Measurements from ENCODE around the gene MAP7. TPM values are rescaled to one million over a fixed set of nuclear protein-coding genes. Genes with fewer than 3 reads are reported as not detected.
"Not testable (repeated sequence)": the region's sequence is repeated elsewhere in the genome, so short reads cannot be mapped to it uniquely, and the experiment has no call there.

MAP7 gene
- total and polyA plus RNA-seq, 7 donors = 1.2 to 33.5 (median 3.3) TPM

DNA sequence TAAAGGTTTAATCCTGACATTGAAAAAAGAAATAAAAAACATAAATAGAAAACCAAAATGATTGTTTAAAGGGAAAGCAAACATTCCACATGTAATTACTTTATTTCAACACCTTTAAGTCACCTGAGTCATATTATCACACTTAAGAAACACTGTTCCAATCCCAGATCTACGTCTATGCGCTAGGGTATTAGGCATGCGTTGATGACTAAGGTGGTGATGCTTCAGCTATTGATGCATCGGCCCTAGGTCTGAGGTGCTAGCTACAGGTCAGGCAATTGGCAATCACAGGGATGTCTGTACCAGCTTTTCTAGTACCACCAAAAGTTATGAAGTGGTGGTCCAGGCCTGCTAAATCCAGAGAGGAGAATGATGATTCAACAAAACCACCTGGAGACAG, 162.9 kb downstream of the MAP7 start:
- intact Hi-C loops (cut with DNase I) = no loop called here
- 90 to 94% methylated on average over 4 of the region's 4 CpGs for WGBS, 2 donors

GRCh38 chr6:136383268-136383937, 166.8 kb downstream of the MAP7 start:
- DNase-seq = no peak
- 83 to 85% methylated on average over 9 of the region's 9 CpGs for WGBS, 2 donors
- H3K9me3 ChIP-seq = no peaks in the 10 kb centered on the region

More for the DNA sequence above, 162.9 kb downstream of the MAP7 start:
- Histone ChIP-seq H3K36me3 (no peaks in the 10 kb centered on the region), H3K27ac (no peak overlapping the region), H3K4me3 (no peak overlapping the region), H3K4me1 (no peaks in the 10 kb centered on the region), H3K27me3 (no peaks in the 10 kb centered on the region), H3K9me3 (no peaks in the 10 kb centered on the region)
- TF ChIP-seq EP300 (IDR thresholded peaks at IDR 0.05) (no peak), POLR2A (IDR thresholded peaks at IDR 0.05) (no peak), POLR2AphosphoS5 (IDR thresholded peaks at IDR 0.05) (no peak)
- TF ChIP-seq, protein P1, sequence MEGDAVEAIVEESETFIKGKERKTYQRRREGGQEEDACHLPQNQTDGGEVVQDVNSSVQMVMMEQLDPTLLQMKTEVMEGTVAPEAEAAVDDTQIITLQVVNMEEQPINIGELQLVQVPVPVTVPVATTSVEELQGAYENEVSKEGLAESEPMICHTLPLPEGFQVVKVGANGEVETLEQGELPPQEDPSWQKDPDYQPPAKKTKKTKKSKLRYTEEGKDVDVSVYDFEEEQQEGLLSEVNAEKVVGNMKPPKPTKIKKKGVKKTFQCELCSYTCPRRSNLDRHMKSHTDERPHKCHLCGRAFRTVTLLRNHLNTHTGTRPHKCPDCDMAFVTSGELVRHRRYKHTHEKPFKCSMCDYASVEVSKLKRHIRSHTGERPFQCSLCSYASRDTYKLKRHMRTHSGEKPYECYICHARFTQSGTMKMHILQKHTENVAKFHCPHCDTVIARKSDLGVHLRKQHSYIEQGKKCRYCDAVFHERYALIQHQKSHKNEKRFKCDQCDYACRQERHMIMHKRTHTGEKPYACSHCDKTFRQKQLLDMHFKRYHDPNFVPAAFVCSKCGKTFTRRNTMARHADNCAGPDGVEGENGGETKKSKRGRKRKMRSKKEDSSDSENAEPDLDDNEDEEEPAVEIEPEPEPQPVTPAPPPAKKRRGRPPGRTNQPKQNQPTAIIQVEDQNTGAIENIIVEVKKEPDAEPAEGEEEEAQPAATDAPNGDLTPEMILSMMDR (IDR thresholded peaks at IDR 0.05) = no peak
- DNase-seq = no peak

GRCh38 chr6:136382676-136383252, 167.5 kb downstream of the MAP7 start:
- Histone ChIP-seq H3K36me3 (no peaks in the 10 kb centered on the region), H3K4me1 (no peaks in the 10 kb centered on the region), H3K9me3 (no peaks in the 10 kb centered on the region), H3K4me3 (no peak overlapping the region), H3K27me3 (no peaks in the 10 kb centered on the region), H3K27ac (no peak overlapping the region)
- TF ChIP-seq POLR2A (IDR thresholded peaks at IDR 0.05) (no peak), EP300 (IDR thresholded peaks at IDR 0.05) (no peak), POLR2AphosphoS5 (IDR thresholded peaks at IDR 0.05) (no peak)
- TF ChIP-seq, protein P1 (IDR thresholded peaks at IDR 0.05) = no peak
- DNase-seq = no peak
- intact Hi-C loops (cut with DNase I) = no loop called here

More at GRCh38 chr6:136383268-136383937, 166.8 kb downstream of the MAP7 start:
- H3K27me3 ChIP-seq = no peaks in the 10 kb centered on the region
- no peaks in the 10 kb centered on the region for H3K36me3 ChIP-seq
- intact Hi-C loops (cut with DNase I) = no loop called here
- no peak overlapping the region for H3K27ac ChIP-seq
- no peak for TF ChIP-seq POLR2AphosphoS5 (IDR thresholded peaks at IDR 0.05)
- TF ChIP-seq, protein P1 (IDR thresholded peaks at IDR 0.05) = no peak
- TF ChIP-seq EP300 (IDR thresholded peaks at IDR 0.05) = no peak
- TF ChIP-seq POLR2A (IDR thresholded peaks at IDR 0.05) = no peak
- no peaks in the 10 kb centered on the region for H3K4me1 ChIP-seq
- no peak overlapping the region for H3K4me3 ChIP-seq

- TF ChIP-seq POLR2A (IDR thresholded peaks at IDR 0.05) (no peak), EP300 (IDR thresholded peaks at IDR 0.05) (no peak), POLR2AphosphoS5 (IDR thresholded peaks at IDR 0.05) (no peak)
- TF ChIP-seq, protein P1 (IDR thresholded peaks at IDR 0.05) = no peak
- Histone ChIP-seq H3K27ac (no peak overlapping the region), H3K9me3 (no peaks in the 10 kb centered on the region), H3K36me3 (no peaks in the 10 kb centered on the region), H3K4me3 (no peak overlapping the region), H3K27me3 (no peaks in the 10 kb centered on the region), H3K4me1 (no peaks in the 10 kb centered on the region)
- intact Hi-C loops (cut with DNase I) = no loop called here
- no peak for DNase-seq
These were observed 171.3 kb downstream of the MAP7 start for GRCh38 chr6:136378888-136379287.

GRCh38 chr6:136375836-136376235, 174.4 kb downstream of the MAP7 start:
- H3K36me3 ChIP-seq; DNase-seq; H3K4me3 ChIP-seq; H3K9me3 ChIP-seq; H3K27me3 ChIP-seq; intact Hi-C loops (cut with DNase I); H3K4me1 ChIP-seq; H3K27ac ChIP-seq: not testable (repeated sequence)
- WGBS, 2 donors = 96 to 97% methylated on average over 4 of the region's 4 CpGs
